AG08395 (cell line): ENCODE results near the gene SLC6A6.

ENCODE experiments used
- DNase-seq: peaks from one replicate; pipeline ENCODE4 v3.0.0; 2012; ENCODE audit warnings: mixed read lengths, low spot score

The SLC6A6 gene

GRCh38 chr3:14422016-14422963 lies 19.9 kb downstream of the SLC6A6 start:
- no peak for DNase-seq

- no peak for DNase-seq
These were observed 20.9 kb downstream of the SLC6A6 start for GRCh38 chr3:14423197-14423743.

DNA sequence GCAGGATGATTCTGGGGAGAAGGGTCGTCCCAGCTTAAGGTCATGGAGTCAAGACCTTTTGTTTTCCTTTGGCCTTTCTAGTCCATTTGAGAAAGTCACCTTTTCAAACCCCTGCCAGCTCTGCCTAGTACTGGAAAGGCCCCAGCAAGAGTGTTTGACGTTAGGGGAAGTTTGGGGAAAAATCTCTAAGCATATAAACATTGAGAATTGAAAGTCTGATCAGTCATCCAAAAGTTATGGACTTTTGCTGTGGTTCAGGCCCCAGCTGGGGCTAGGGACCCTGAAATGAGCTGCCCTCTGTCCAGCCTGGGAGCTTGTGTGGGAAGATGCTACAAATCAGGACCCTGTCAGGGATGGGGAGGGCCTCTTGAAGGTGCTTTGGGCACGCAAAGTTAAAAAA lies 21.6 kb downstream of the SLC6A6 start:
- DNase-seq = no peak

DNA sequence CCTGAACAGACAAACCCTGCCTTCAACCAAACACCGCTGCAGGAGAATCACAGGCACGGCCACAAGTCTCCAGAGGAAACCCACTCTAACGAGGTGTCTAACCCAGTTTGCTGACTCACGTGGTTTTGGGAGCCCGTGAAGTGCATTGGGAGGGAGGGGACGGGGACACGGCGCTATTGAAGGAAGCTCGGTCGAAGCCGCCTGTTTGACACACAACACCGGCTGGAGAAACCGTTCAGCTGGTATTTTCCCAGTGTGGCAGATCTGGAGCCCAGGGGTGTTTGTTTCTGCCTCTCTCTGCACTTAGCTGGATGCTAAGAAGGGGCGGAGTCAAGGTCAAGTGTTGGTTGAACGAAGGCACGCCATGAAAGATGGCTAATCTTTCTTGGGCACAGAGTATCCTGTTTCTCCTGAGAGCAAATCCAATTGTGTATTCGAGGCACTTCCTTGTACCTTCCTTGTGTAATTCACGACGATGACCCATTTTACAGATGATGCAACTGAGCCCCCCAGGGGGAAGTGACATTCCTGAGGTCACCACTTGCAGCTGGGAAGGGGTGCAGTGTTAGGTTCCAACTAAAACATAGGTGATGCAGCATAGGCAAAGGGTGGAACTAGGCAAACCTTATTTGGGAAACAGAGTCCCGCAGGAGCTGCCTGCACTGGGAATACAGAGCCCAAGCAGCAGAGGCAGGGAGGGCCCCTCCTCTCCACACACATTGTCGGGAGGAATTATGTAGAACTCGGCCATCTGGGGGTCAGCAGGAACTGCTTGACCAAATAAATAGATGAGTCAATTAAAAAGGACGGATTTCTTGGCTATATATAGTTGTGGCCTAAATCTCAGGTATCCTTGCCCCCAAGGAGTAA lies 22.5 kb downstream of the SLC6A6 start:
- no peak for DNase-seq

- no peak for DNase-seq
These were observed 23.3 kb downstream of the SLC6A6 start for GRCh38 chr3:14425581-14426304.

- DNase-seq = no peak
These were observed 23.9 kb downstream of the SLC6A6 start for GRCh38 chr3:14426305-14426620.

DNA sequence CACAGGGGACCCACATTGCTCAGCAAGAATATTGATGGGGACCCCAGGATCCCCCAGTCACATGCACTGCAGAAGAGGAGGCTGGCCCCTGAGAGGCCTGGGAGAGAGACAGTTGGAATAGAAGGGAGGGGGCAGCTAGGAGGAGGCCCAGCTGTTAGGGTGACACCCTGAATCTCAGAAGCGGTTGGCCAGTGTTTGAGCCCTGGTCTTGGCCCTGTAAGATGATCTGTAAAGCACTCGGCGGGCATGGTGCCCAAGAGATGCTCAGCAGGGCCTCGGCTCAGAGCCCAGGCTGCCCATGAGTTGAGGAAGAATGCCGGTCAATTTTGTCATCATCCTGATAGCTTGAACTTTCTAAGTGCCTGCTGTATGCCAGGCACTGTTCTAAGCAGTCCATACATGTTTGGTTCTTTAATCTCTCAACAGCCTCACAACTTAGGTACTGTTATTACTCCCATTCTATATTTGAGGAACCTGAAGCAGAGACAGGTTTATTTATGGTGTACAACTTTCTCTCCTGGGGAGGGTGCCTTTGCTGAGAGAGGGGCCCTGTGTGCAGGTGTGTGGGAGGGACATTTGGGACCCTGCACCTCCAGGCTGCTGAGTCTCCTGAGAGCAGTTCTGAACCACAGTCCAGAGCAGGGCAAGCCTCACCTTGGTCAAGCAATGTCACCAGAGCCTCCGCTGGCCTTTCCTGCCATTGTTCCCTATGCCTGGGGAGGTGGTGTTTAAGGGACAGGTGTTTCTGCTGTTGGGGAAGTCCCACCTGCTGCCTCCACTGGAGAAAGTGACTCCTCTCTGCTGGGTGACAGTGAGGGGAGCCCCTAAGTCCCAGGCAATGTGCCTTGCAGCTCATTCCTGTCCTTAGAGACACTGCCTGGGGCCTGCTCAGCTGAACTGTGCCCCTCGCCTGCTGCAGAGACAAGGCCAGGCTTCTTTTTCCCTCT lies 26.0 kb downstream of the SLC6A6 start:
- no peak for DNase-seq

DNA sequence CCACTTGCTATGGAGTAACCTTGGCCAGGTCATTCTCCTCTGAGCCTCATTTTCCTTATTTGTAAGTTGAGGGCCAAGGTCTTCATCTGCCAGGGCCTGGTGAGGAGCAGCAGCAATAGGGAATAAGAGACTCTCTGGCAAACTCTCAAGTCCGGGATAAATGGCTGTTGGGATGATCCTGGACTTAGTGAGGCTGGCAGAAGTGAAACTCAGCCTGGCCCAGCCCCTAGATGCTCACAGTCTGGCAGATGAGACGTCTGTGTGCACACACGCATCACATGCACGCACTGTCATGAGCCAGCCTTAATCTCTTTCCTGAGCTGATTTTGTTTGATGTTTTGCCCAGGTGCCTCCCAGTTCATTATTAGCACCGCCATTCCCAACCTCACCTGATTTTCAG lies 26.8 kb downstream of the SLC6A6 start:
- no peak for DNase-seq

GRCh38 chr3:14429640-14430039 lies 27.2 kb downstream of the SLC6A6 start:
- no peak for DNase-seq

GRCh38 chr3:14430053-14430452 lies 27.6 kb downstream of the SLC6A6 start:
- no peak for DNase-seq

GRCh38 chr3:14430706-14431451 lies 28.5 kb downstream of the SLC6A6 start:
- no peak for DNase-seq

DNA sequence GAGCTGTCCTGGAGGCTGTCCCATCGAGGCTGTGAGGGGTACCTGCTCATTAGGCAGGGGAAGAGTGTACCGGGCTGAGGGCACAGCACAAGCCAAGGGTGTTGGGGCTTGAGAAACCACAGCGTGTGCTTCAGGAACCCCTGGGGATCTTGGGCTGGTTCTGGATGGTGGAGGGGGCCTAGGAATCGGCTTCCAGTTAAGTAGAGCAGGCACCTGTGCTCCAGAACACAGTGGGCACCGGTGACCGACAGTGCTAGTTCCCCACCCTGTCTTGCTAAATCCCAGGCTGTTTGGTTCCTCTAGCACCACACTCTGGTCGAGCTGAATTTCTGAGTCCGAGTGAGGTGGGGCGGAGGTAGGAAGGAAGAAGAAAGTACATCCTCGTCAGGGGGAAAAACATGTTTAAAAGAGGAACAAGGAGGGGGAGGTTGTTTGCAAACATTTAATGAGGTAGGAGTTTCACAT lies 29.1 kb downstream of the SLC6A6 start:
- DNase-seq = no peak

DNA sequence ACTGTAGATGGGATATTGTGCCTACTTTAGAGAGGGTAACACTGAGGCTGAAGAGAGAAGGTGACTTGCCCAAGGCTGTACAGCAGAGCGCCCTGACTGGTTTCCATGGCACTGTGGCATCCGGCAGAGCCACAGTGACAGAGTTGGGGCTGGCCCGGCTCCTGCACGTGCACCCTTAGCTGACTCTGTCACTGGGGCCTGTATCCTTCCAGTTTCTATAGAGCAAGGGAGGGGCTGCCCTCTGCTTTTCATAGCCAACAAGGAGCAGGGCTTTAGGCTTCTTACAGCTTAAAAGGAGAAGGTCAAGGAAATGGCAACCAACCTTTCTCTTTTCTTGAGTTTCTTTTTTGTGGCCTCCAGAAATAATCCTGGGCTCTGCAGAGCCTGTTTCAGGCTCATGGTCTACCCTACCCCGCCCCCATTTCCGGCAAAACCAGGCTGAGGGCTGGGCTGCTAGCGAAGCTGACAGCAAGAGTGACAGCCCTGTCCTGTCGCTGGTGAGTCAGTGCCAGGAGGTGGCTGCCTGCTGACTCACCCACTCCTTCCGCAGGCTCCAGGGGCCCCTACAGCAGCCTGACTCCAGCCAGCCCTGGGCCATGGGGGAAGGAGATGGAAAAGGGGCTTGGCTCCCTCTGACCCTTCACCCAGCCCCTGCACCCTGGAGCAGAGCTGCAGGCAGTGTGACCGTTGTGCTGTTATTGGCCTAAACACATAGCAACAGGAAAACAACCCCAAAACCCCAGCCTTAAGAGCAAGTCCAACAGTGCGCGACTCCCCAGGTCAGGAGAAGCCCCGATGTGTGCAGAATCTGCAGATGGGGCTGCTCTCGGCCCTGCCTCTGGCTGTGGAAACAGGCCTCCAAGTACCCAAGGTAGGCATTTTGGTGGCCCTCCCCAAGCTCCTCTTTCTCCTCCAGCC lies 29.8 kb downstream of the SLC6A6 start:
- DNase-seq = peak; percentile 94

DNA sequence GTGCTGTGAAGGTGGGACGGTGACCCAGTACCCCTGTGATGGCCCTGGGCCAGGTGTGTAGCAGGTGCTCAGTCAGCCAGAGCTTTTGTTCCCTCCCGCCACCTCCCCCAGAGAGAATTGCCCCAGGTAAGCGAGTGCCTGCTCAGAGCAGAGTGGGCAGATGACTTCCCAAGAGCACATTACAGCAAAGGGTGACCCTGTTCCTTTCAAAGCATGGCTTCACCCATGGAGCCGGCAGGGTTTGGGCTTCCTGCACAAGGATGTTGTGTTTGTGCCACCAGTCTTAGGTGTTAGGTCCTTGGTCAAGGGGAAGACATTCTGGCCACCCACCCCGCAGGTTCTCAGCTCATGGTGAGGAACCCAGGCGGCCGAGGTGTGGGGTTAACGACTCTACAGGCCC lies 30.7 kb downstream of the SLC6A6 start:
- DNase-seq = no peak

GRCh38 chr3:14434126-14434497 lies 31.7 kb downstream of the SLC6A6 start:
- peak; percentile 75 for DNase-seq

DNA sequence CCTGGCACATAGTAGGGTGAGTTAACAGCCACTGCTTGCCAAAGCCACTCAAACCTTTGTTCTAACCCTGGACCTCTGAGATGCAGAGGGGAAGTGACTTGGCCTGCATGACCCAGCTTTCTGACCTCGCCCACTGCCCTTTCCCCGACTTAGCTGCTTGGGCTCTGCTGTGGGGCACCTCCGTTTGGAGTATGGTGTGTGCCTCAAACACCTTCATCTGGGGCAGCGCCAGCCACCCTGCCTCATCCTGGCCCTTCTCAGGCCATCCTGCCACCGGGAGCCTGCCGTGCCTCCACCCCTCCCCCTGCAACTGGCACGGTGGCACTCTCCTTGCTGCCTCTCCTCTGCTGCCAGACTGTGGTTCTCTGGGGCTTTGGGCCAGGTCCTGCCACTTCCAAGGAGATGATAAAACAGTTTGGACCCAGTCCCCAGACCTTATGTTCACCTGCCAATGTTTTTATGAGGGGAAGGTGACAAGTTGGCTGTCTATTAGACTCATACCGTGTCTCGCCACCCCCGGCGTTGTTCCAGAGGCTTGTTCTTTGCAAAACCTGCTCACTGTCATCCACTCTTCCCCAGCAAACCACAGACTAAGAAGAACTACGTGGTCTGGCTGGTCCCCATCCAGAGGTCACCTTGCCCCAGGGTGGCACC lies 32.2 kb downstream of the SLC6A6 start:
- DNase-seq = no peak

DNA sequence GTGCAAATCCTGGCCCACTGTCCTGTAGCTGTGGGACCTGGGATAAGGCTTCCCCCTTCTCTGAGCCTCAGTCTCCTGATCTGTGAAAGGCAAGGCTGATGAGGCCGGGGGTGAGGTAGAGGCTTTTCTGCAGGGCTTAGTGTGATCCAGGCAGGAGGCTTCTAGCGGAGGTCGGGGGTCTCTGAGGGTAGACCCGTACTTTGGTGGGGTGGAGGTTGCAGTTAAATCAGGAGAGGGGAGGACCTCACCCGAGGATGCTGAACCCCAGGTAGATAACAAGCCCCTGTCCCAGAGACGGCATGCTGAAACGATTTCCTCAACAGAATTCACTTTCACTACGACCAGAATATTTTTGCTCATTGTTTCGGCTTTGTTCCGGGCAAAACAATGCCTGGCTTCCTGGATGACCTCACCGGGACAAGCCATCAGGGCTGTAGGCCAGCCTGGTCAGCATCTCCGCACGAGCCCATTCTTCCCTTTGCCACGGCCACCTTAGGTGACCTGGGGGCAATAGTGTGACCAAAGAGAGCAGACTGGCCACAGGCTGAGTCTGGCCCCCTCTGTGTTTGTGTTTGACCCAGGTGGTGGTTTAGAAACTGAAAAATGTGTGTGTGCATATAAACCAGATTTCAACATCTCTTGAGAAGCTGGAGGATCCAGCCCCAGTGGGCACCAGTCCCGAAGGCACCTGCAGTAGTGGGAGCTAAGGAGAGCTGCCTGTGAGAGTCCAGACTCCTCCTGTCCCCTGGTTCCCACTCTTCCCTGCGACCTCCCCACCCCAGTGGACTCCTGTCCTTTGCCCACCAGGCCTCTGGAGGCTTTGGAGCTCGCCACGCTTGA lies 33.0 kb downstream of the SLC6A6 start:
- DNase-seq = peak; percentile 81

DNA sequence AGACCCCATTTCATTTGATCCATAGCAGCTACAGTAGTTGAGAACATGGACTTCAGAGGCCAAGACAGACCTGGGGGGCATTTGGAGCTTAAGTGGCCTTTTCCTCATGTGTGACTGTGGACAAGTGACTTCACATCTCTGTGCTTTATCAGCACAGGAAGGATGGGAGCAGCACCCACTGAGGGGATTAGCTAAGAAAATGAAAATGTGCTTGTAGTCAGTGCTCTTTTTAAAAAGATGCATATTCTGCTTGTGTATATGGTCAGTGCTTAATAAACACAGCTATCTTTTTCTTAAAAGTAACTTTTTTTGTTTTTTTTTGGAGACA lies 34.5 kb downstream of the SLC6A6 start:
- no peak for DNase-seq
